Type B pancreatic cell (in vitro differentiated cells): ENCODE measurements around the gene C9orf72. TPM values are rescaled to one million over a fixed set of nuclear protein-coding genes. Genes with fewer than 3 reads are reported as not detected.
A peak's percentile ranks its signal among the peaks of the same experiment; 100 is the strongest.
"Not testable (repeated sequence)": the region's sequence is repeated elsewhere in the genome, so short reads cannot be mapped to it uniquely, and the experiment has no call there.

ENCODE experiments used
- DNase-seq: peaks from one replicate; pipeline ENCODE4 v3.0.0; 2021; ENCODE audit warnings: mixed read lengths; ENCODE audit not compliant: unreplicated experiment; ENCODE audit errors: extremely low spot score
- H3K27ac Mint-ChIP-seq: 2 replicates; pipeline ENCODE4 v1.8.0; 2021; ENCODE audit warnings: mild to moderate bottlenecking, mixed read lengths
- H3K27me3 Mint-ChIP-seq: 2 replicates; pipeline ENCODE4 v1.8.0; 2021; ENCODE audit warnings: mixed read lengths
- H3K36me3 Mint-ChIP-seq: 2 replicates; pipeline ENCODE4 v1.8.0; 2021; ENCODE audit warnings: mixed read lengths
- H3K4me1 Mint-ChIP-seq: one replicate; pipeline ENCODE4 v1.8.0; 2021; ENCODE audit warnings: mixed read lengths; ENCODE audit not compliant: unreplicated experiment
- H3K4me3 Mint-ChIP-seq: 2 replicates; pipeline ENCODE4 v1.8.0; 2021; ENCODE audit warnings: mild to moderate bottlenecking, mixed read lengths
- H3K9me3 Mint-ChIP-seq: 2 replicates; pipeline ENCODE4 v1.8.0; 2021; ENCODE audit warnings: mixed read lengths
- long read RNA-seq: library from polyadenylated mRNA; unstranded; transcript quantifications from one replicate; pipeline ENCODE4 v2.0.0, GENCODE V29; 2020
- total RNA-seq: library from RNA; stranded (reverse); gene quantifications from 2 replicates; pipeline ENCODE4 v1.2.1, GENCODE V29; 2021; ENCODE audit warnings: low replicate concordance
- TF ChIP-seq, protein P1 (sequence below): fragments of 200-600 bp; sonication (generic); conservative IDR thresholded peaks from 2 replicates; pipeline ENCODE4 v1.5.0; 2021; ENCODE audit warnings: antibody characterized with exemption, mild to moderate bottlenecking

Gene C9orf72, protein sequence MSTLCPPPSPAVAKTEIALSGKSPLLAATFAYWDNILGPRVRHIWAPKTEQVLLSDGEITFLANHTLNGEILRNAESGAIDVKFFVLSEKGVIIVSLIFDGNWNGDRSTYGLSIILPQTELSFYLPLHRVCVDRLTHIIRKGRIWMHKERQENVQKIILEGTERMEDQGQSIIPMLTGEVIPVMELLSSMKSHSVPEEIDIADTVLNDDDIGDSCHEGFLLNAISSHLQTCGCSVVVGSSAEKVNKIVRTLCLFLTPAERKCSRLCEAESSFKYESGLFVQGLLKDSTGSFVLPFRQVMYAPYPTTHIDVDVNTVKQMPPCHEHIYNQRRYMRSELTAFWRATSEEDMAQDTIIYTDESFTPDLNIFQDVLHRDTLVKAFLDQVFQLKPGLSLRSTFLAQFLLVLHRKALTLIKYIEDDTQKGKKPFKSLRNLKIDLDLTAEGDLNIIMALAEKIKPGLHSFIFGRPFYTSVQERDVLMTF
- total RNA-seq = 15.1 and 18.7 TPM in 2 replicates
- long read RNA-seq, transcript C9orf72-203 (11 exons, 3,200 nt) = major isoform, 15 of 36 reads
- long read RNA-seq, partial matches to known transcripts = 14 of 36 reads
- long read RNA-seq, other reads (novel, unspliced or antisense) = 4 of 36 reads

DNA sequence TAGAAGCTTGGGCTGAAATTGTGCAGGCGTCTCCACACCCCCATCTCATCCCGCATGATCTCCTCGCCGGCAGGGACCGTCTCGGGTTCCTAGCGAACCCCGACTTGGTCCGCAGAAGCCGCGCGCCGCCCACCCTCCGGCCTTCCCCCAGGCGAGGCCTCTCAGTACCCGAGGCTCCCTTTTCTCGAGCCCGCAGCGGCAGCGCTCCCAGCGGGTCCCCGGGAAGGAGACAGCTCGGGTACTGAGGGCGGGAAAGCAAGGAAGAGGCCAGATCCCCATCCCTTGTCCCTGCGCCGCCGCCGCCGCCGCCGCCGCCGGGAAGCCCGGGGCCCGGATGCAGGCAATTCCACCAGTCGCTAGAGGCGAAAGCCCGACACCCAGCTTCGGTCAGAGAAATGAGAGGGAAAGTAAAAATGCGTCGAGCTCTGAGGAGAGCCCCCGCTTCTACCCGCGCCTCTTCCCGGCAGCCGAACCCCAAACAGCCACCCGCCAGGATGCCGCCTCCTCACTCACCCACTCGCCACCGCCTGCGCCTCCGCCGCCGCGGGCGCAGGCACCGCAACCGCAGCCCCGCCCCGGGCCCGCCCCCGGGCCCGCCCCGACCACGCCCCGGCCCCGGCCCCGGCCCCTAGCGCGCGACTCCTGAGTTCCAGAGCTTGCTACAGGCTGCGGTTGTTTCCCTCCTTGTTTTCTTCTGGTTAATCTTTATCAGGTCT, at the start of gene C9orf72:
Gene C9orf72, minus strand, starts transcription at position 564 of the 716 bp plus-strand sequence. CDS start 6,361 bp downstream, outside the sequence.
- peak within 1 kb of the TSS; percentile 99 for H3K4me3 Mint-ChIP-seq
- DNase-seq = peak; percentile 85
- peaks cover 8% of the 10 kb centered on the region for H3K27me3 Mint-ChIP-seq
- H3K9me3 Mint-ChIP-seq = no peaks in the 10 kb centered on the region
- H3K27ac Mint-ChIP-seq = peak within 1 kb of the TSS; percentile 100
- H3K4me1 Mint-ChIP-seq = peaks cover 11% of the 10 kb centered on the region
- TF ChIP-seq, protein P1, sequence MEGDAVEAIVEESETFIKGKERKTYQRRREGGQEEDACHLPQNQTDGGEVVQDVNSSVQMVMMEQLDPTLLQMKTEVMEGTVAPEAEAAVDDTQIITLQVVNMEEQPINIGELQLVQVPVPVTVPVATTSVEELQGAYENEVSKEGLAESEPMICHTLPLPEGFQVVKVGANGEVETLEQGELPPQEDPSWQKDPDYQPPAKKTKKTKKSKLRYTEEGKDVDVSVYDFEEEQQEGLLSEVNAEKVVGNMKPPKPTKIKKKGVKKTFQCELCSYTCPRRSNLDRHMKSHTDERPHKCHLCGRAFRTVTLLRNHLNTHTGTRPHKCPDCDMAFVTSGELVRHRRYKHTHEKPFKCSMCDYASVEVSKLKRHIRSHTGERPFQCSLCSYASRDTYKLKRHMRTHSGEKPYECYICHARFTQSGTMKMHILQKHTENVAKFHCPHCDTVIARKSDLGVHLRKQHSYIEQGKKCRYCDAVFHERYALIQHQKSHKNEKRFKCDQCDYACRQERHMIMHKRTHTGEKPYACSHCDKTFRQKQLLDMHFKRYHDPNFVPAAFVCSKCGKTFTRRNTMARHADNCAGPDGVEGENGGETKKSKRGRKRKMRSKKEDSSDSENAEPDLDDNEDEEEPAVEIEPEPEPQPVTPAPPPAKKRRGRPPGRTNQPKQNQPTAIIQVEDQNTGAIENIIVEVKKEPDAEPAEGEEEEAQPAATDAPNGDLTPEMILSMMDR = peak; percentile 17
- H3K36me3 Mint-ChIP-seq = no peaks in the 10 kb centered on the region

DNA sequence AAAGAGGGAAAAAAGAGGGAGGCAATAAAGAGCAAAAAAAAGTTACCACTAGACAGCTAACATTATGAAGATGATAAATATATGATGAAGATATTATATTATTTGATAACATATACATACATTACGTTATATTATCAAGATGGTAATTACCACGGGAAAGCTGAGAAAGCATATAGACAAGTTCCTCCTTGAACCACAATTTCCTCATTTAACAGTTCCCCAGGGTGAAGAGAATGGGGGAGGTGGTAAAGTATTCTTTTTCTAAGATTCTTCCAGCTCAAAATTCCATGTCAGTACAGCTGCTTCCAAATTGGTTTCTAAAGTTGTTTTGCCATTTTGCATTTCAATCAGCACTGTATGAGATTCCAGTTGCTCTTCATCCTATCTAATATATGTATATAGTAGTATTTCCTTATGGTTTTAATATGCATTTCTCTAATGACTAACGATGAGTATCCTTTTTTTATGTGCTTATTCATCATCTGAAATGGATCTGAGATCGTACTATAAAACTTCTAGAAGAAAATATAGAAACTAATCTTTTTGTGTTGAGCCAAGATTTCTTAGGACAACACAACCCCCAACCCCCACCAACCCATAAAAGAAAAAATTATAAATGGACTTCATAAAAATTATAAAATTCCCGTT, 49.5 kb upstream of the C9orf72 start:
- Mint-ChIP-seq H3K27me3 (no peaks in the 10 kb centered on the region), H3K4me1 (peaks cover 13% of the 10 kb centered on the region), H3K4me3 (no peak overlapping the region), H3K27ac (no peak overlapping the region), H3K9me3 (no peaks in the 10 kb centered on the region), H3K36me3 (no peaks in the 10 kb centered on the region)
- no peak for DNase-seq
- TF ChIP-seq, protein P1 = no peak

DNA sequence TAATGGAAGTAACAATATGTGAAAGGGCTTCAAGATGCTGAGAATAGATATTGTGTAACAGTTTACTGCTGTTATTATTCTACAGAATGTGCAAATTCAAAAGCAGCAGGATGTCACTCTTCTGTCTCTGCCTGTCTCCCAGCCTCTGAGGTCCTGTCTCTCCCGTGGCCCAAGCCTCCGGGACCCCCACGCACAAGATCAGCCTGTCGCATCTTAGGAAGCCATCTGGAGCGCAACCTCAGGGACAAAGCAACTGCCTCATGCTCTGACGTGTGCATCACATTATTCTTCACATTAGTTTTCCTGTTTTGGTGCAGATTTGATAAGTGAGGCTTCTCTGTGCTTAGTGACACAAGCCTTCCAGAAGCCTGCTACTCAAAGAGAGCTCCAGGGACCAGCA, 46.5 kb upstream of the C9orf72 start:
- Mint-ChIP-seq H3K27ac (no peak overlapping the region), H3K36me3 (no peaks in the 10 kb centered on the region), H3K4me3 (no peak overlapping the region), H3K9me3 (no peaks in the 10 kb centered on the region), H3K4me1 (no peaks in the 10 kb centered on the region), H3K27me3 (no peaks in the 10 kb centered on the region)
- TF ChIP-seq, protein P1 = no peak
- DNase-seq = no peak

DNA sequence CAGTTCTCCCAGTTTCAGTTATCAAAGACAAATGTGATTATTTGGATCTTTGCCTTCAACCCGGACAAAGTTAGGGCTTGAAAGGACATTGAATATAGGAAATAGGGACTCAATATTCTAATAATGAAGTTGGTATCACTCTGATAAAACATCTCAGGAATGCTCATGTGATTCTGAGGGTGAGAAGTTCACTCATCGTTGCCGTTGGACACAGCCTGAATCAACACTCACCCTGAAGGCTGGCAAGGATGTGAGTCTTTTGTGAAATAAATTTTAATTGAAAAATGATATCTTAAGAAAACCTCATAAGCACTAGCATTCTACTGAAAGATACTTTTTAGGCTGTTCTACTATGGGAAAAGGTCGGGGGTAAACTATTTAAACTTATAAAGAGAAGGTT, 44.8 kb upstream of the C9orf72 start:
- Mint-ChIP-seq H3K4me3 (no peak overlapping the region), H3K27ac (no peak overlapping the region)
- TF ChIP-seq, protein P1 = no peak

DNA sequence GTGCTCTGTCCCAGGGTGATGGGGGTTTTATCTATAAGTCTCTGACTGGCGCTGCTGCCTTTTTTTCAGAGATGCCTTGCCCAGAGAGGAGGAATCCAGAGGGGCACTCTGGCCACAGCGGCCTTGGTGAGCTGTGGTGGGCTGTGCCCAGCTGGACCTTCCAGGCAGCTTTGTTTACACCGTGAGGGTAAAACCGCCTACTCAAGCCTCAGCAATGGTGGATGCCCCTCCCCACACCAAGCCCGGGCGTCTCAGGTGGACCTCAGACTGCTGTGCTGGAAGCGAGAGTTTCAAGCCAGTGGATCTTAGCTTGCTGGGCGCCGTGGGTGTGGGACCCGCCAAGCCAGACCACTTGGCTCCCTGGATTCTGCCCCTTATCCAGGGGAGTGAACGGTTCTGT, 41.3 kb upstream of the C9orf72 start:
- no peak for DNase-seq
- H3K36me3 Mint-ChIP-seq = no peaks in the 10 kb centered on the region
- no peaks in the 10 kb centered on the region for H3K4me1 Mint-ChIP-seq
- no peak overlapping the region for H3K4me3 Mint-ChIP-seq
- no peaks in the 10 kb centered on the region for H3K9me3 Mint-ChIP-seq
- TF ChIP-seq, protein P1 = no peak
- no peak overlapping the region for H3K27ac Mint-ChIP-seq
- peaks cover 7% of the 10 kb centered on the region for H3K27me3 Mint-ChIP-seq

More for the DNA sequence above, 44.8 kb upstream of the C9orf72 start:
- Mint-ChIP-seq H3K4me1 (no peaks in the 10 kb centered on the region), H3K36me3 (no peaks in the 10 kb centered on the region), H3K27me3 (peaks cover 3% of the 10 kb centered on the region), H3K9me3 (no peaks in the 10 kb centered on the region)
- no peak for DNase-seq

DNA sequence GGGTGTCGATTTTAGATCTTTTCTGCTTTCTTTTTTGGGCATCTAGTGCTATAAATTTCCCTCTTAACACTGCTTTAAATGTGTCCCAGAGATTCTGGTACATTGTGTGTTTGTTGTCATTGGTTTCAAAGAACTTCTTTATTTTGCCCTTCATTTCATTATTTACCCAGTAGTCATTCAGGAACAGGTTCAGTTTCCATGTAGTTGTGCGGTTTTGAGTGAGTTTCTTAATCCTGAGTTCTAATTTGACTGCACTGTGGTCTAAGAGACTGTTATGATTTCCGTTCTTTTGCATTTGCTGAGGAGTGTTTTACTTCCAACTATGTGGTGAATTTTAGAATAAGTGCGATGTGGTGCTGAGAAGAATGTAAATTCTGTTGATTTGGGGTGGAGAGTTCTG, 38.8 kb upstream of the C9orf72 start:
- H3K4me3 Mint-ChIP-seq, H3K4me1 Mint-ChIP-seq, H3K27me3 Mint-ChIP-seq, DNase-seq, H3K27ac Mint-ChIP-seq, H3K9me3 Mint-ChIP-seq, H3K36me3 Mint-ChIP-seq: not testable (repeated sequence)
